Measurements from ENCODE around the gene HSPB1.
"Not testable (repeated sequence)": the region's sequence is repeated elsewhere in the genome, so short reads cannot be mapped to it uniquely, and the experiment has no call there.

GRCh38 chr7:76308874-76309273 is 6.4 kb downstream of the HSPB1 start:
- TF ChIP-seq EZH2 (IDR thresholded peaks at IDR 0.05; ENCODE audit: low read depth); CTCF (conservative IDR thresholded peaks at IDR 0.05): not testable (repeated sequence)

Measured in PC-9 (cell line).